ENCODE measurements around the gene AQP6. TPM values are rescaled to one million over a fixed set of nuclear protein-coding genes. Genes with fewer than 3 reads are reported as not detected.

AQP6 gene
- polyA plus RNA-seq, 1 of the 3 experiments (the other 2 are of a cell fraction): 0.10 TPM

GRCh38 chr12:49967042-49967776 is 5.5 kb upstream of the AQP6 start:
- Histone ChIP-seq H3K4me3 (ENCODE audit: low read depth in 2 of 2, low read length in 1 of 2) (peak overlapping the region; percentile 47 to 64), H3K9ac (no peak overlapping the region)
- POLR2A ChIA-PET: interaction anchor here (1.0 kb wide), 1 partner anchor 89 kb away, joined by 3 read pairs; no protein-coding TSS in a partner anchor

More at GRCh38 chr12:49967042-49967776, 5.5 kb upstream of the AQP6 start:
- DNase-seq: peak; percentile 94
- TF ChIP-seq, protein P1, sequence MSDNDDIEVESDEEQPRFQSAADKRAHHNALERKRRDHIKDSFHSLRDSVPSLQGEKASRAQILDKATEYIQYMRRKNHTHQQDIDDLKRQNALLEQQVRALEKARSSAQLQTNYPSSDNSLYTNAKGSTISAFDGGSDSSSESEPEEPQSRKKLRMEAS (IDR thresholded peaks at IDR 0.05; ENCODE audit: low read depth): 0 out of 2 replicates have a peak, but pooled peaks have one; percentile 16
- TF ChIP-seq CHD2 (IDR thresholded peaks at IDR 0.05; ENCODE audit: low read length, partially characterized antibody) (peak; percentile 27), TCF12 (IDR thresholded peaks at IDR 0.05) (no peak), NRF1 (IDR thresholded peaks at IDR 0.05; ENCODE audit: low read depth, low read length) (peak; percentile 21; the same call in 1 of the 2 replicates), RCOR1 (IDR thresholded peaks at IDR 0.05; ENCODE audit: low read length) (0 out of 2 replicates have a peak, but pooled peaks have one; percentile 21), SMC3 (IDR thresholded peaks at IDR 0.05; ENCODE audit: low read depth, low read length) (peak; percentile 90), RXRA (IDR thresholded peaks at IDR 0.05; ENCODE audit: borderline replicate concordance, low read depth) (no peak), CTCF (IDR thresholded peaks at IDR 0.05) (peak; percentile 74), RAD21 (IDR thresholded peaks at IDR 0.05; ENCODE audit: low read length) (peak; percentile 94), FOSL2 (IDR thresholded peaks at IDR 0.05; ENCODE audit: borderline replicate concordance, low read depth) (no peak), NFIC (IDR thresholded peaks at IDR 0.05; ENCODE audit: borderline replicate concordance) (peak; percentile 60; the same call in 1 of the 2 replicates), EP300 (IDR thresholded peaks at IDR 0.05; ENCODE audit: borderline replicate concordance in 1 of 2, low read depth in 1 of 2, low read length in 1 of 2) (0 out of 4 replicates have a peak, but pooled peaks of 1 of the 2 experiments have one; percentile 2), PBX3 (IDR thresholded peaks at IDR 0.05) (no peak), MXI1 (IDR thresholded peaks at IDR 0.05; ENCODE audit: low read depth, low read length) (peak; percentile 60; the same call in 1 of the 2 replicates)
- H3K27ac ChIP-seq (ENCODE audit: low read depth in 2 of 2, low read length in 1 of 2): peak overlapping the region in 1 of 2 experiments; percentile 60; a peak in 1 of 4 replicates
- H3K4me2 ChIP-seq: peak overlapping the region; percentile 96
- CTCF ChIA-PET: interaction anchor here (0.6 to 20.3 kb wide), 73 partner anchors 9 to 754 kb away, joined by 3 to 1401 read pairs (median 6); partner anchors contain the start of genes AQP2, ASIC1, BCDIN3D and CERS5
- H2AFZ ChIP-seq (ENCODE audit: low read depth): peak overlapping the region; percentile 94; the same call in 1 of the 2 replicates
- H3K27me3 ChIP-seq (ENCODE audit: insufficient read depth): no peaks in the 10 kb centered on the region
- no peaks in the 10 kb centered on the region for H3K9me3 ChIP-seq
- no peaks in the 10 kb centered on the region for H3K36me3 ChIP-seq (replicated peaks in 1 of 2; ENCODE audit: control insufficient read depth in 1 of 2, insufficient read depth in 2 of 2, low read length in 1 of 2)
- H4K20me1 ChIP-seq (ENCODE audit: insufficient read depth): no peaks in the 10 kb centered on the region
- 7% methylated on average over 16 of the region's 40 CpGs for WGBS (ENCODE audit: low lambda C conversion rate)
- H3K79me2 ChIP-seq (ENCODE audit: insufficient read depth): no peaks in the 10 kb centered on the region
- no peaks in the 10 kb centered on the region for H3F3A ChIP-seq (replicated peaks; ENCODE audit: insufficient read depth)
- peaks cover 10 to 25% of the 10 kb centered on the region in 2 experiments; a peak in 2 of 4 replicates for H3K4me1 ChIP-seq (ENCODE audit: control insufficient read depth in 1 of 2, insufficient read depth in 2 of 2, low read depth in 1 of 2, low read length in 1 of 2)
- H3K9me2 ChIP-seq: no peaks in the 10 kb centered on the region

Measured in SK-N-SH (cell line).